Endothelial cell (in vitro differentiated cells): ENCODE measurements around the gene NHLRC4. TPM values are rescaled to one million over a fixed set of nuclear protein-coding genes. Genes with fewer than 3 reads are reported as not detected.
A peak's percentile ranks its signal among the peaks of the same experiment; 100 is the strongest.

Experiments
- DNase-seq: peaks from one replicate; pipeline ENCODE4 v3.0.0; 2021; ENCODE audit warnings: low spot score
- H3K27ac Mint-ChIP-seq: one replicate; pipeline ENCODE4 v1.8.0; 2021; ENCODE audit warnings: mixed read lengths, inconsistent platforms; ENCODE audit not compliant: unreplicated experiment
- H3K27me3 Mint-ChIP-seq: one replicate; pipeline ENCODE4 v1.8.0; 2021; ENCODE audit warnings: mild to moderate bottlenecking, moderate library complexity, mixed read lengths, inconsistent platforms; ENCODE audit not compliant: unreplicated experiment
- H3K36me3 Mint-ChIP-seq: one replicate; pipeline ENCODE4 v1.8.0; 2021; ENCODE audit warnings: mild to moderate bottlenecking, low read depth, mixed read lengths, inconsistent platforms; ENCODE audit not compliant: unreplicated experiment
- H3K4me1 Mint-ChIP-seq: one replicate; pipeline ENCODE4 v1.8.0; 2021; ENCODE audit warnings: mild to moderate bottlenecking, mixed read lengths, inconsistent platforms; ENCODE audit not compliant: unreplicated experiment
- H3K4me3 Mint-ChIP-seq: one replicate; pipeline ENCODE4 v1.8.0; 2021; ENCODE audit warnings: mild to moderate bottlenecking, mixed read lengths, inconsistent platforms; ENCODE audit not compliant: unreplicated experiment
- H3K9me3 Mint-ChIP-seq: one replicate; pipeline ENCODE4 v1.8.0; 2021; ENCODE audit warnings: mixed read lengths, inconsistent platforms; ENCODE audit not compliant: unreplicated experiment
- total RNA-seq: library from RNA; stranded (reverse); fragmentation: NEBNext Ultra II Directional; extraction: Animal tissue kit (Norgen Biotek cat#: 25700); gene quantifications from one replicate; pipeline ENCODE4 v1.2.1, GENCODE V29; 2021; ENCODE audit not compliant: unreplicated experiment
- TF ChIP-seq, protein P1 (sequence below): fragments of 200-600 bp; sonication (generic); IDR thresholded peaks from one replicate; pipeline ENCODE4 v1.5.0; 2021; ENCODE audit warnings: antibody characterized with exemption; ENCODE audit not compliant: unreplicated experiment

The NHLRC4 gene
- total RNA-seq, 1 donor from 2014 or later = 0.69 TPM

DNA sequence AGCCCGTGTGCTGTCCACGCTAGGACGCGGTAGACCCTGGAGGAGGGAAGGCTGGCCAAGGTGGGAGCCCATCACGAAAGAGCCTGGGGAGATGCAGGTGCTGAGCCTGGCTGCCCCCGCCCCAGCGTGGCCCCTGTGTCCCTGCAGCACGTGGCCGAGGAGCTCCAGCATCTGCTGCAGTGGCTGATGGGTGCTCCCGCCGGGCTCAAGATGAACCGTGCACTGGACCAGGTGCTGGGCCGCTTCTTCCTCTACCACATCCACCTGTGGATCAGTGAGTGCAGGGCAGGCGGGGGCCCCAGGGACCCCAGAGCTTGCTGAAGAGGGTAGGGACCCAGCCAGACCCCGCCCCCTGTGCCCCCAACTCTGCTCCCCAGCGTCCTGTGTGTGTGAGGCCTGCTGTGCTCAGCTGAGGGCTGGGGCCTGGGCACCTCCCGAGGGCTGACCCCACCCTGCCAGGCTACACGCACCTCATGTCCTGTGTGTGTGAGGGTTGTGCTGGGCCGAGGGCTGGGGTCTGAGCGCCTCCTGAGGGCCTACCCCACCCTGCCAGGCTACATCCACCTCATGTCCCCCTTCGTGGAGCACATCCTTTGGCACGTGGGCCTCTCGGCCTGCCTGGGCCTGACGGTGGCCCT, 11.5 kb downstream of the NHLRC4 start:
- Mint-ChIP-seq H3K36me3 (no peaks in the 10 kb centered on the region), H3K27me3 (peaks cover 5% of the 10 kb centered on the region), H3K4me3 (no peak overlapping the region), H3K27ac (no peak overlapping the region), H3K4me1 (peaks cover 4% of the 10 kb centered on the region), H3K9me3 (no peaks in the 10 kb centered on the region)
- TF ChIP-seq, protein P1, sequence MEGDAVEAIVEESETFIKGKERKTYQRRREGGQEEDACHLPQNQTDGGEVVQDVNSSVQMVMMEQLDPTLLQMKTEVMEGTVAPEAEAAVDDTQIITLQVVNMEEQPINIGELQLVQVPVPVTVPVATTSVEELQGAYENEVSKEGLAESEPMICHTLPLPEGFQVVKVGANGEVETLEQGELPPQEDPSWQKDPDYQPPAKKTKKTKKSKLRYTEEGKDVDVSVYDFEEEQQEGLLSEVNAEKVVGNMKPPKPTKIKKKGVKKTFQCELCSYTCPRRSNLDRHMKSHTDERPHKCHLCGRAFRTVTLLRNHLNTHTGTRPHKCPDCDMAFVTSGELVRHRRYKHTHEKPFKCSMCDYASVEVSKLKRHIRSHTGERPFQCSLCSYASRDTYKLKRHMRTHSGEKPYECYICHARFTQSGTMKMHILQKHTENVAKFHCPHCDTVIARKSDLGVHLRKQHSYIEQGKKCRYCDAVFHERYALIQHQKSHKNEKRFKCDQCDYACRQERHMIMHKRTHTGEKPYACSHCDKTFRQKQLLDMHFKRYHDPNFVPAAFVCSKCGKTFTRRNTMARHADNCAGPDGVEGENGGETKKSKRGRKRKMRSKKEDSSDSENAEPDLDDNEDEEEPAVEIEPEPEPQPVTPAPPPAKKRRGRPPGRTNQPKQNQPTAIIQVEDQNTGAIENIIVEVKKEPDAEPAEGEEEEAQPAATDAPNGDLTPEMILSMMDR = no peak
- DNase-seq = no peak

DNA sequence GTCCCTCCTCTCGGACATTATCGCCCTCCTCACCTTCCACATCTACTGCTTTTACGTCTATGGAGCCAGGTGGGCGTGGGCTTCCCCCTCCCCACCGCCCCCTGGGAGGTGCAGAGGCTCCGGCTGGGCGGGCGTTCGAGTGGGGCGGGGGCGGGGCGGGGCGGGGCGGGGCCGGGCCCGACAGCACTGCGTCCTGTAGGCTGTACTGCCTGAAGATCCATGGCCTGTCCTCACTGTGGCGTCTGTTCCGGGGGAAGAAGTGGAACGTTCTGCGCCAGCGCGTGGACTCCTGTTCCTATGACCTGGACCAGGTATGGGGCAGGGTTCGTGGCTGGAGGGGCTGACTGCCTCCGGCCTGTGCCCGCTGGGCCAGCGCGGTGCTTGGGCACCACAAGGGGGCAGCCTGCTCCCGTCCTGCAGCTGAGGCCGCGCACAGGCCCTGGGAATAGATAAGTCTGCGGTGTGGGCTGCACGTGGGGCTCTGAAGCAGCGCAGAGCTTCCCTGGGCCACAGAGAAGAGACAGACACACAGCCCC, 12.1 kb downstream of the NHLRC4 start:
- no peak overlapping the region for H3K27ac Mint-ChIP-seq
- no peak overlapping the region for H3K4me3 Mint-ChIP-seq
- no peaks in the 10 kb centered on the region for H3K36me3 Mint-ChIP-seq
- TF ChIP-seq, protein P1 = peak; percentile 71
- no peaks in the 10 kb centered on the region for H3K9me3 Mint-ChIP-seq
- DNase-seq = peak; percentile 77
- H3K27me3 Mint-ChIP-seq = peaks cover 5% of the 10 kb centered on the region
- peaks cover 4% of the 10 kb centered on the region for H3K4me1 Mint-ChIP-seq

DNA sequence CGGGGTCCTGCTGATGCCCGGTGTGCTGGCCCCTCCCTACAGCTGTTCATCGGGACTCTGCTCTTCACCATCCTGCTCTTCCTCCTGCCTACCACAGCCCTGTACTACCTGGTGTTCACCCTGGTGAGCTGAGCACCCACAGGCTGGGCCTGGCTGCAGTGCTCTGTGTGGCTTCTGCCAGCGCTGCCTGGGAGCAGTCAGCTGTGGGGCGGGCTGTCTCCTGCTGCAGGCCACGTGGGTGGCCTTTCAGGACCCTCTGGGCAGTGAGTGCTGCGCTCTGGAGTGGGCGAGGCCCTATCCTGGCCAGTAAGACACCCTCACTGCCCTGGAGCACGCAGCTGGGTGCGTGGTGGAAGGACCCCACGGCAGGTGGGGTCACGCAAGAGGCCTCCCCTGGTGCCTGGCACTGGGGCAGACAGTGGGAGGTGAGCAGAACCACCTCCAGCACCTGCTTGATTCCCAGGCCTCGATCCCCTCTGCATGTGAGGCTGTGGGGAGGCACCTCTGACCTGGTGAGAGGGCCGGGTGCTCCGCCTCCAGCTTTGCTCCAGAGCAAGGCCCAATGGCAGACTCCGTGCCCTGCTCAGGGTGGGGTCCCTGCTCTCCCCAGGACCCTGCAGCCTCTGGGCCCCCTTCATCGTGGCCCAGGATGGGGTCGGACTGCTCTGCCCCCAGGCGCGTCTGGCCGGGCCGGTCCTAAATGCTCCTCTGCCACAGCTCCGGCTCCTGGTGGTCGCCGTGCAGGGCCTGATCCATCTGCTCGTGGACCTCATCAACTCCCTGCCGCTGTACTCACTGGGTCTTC, 13.5 kb downstream of the NHLRC4 start:
- Mint-ChIP-seq H3K4me3 (no peak overlapping the region), H3K27ac (no peak overlapping the region), H3K36me3 (no peaks in the 10 kb centered on the region), H3K4me1 (peaks cover 4% of the 10 kb centered on the region), H3K27me3 (peaks cover 2% of the 10 kb centered on the region), H3K9me3 (no peaks in the 10 kb centered on the region)
- no peak for DNase-seq
- TF ChIP-seq, protein P1 = no peak

DNA sequence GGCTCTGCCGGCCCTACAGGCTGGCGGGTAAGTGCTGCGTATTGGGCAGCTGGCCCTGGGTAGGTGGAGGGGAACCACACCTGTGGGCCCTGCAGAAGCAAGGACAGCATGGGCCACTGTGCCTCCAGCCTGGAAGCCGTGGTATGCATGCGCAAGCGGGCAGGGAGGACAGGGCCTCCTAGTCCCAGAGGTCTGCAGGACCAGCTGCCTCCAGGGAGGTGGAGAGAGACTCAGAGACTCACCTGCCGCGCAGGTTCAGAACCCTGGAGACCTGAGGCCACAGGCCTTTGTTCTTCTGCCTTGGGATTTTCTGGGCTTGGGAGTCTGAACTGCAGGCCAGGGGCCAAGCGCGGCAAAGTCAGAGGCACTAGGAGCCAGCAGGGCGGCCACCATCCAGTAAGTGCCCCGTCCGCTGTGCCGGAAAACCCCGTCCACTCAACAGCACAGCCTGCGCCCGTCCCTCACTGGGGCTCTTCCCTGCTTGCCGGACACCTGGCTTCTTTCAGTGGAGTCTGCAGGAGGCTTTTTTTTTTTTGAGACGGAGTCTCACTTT, 14.2 kb downstream of the NHLRC4 start:
- Mint-ChIP-seq H3K27me3 (peaks cover 4% of the 10 kb centered on the region), H3K4me1 (peaks cover 4% of the 10 kb centered on the region), H3K27ac (no peak overlapping the region)

More for the DNA sequence above, 14.2 kb downstream of the NHLRC4 start:
- Mint-ChIP-seq H3K4me3 (no peak overlapping the region), H3K36me3 (no peaks in the 10 kb centered on the region), H3K9me3 (no peaks in the 10 kb centered on the region)
- DNase-seq = no peak
- TF ChIP-seq, protein P1 = no peak
